ENCODE results near the gene CDC42SE2.
"Not testable (repeated sequence)": the region's sequence is repeated elsewhere in the genome, so short reads cannot be mapped to it uniquely, and the experiment has no call there.

Gene CDC42SE2

DNA sequence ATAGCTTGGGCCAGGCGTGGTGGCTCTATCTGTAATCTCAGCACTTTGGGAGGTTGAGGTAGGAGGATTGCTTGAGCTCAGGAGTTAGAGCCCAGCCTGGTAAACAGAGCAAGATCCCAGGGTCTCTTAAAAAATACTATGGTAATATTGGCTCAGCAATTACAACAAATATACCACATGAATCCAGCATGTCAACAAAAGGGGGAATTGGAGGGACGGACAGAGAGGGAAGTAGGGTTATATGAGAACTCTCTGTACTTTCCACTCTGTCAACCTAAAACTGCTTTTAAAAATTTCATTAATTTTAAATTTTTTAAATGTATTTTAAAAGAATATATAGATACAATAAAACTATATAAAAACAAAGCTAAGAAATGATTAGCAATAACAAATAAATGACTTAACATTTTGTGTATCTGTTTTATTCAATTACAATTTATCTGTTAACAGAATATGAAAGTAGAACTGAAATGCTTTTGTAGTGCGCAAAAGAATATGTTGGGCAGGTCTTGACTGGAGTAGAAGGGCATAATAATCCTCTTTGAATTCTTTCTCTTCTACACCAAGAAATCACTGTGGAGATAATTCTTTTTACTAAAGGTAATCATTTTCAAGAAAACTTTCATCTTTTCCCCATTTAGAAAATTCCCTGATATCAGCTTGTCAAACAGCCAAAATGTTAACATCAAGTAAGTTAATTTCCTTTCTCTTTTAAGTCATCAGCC, 12.9 kb upstream of the CDC42SE2 start:
- DNase-seq (ENCODE audit: low read depth) = no peak

DNA sequence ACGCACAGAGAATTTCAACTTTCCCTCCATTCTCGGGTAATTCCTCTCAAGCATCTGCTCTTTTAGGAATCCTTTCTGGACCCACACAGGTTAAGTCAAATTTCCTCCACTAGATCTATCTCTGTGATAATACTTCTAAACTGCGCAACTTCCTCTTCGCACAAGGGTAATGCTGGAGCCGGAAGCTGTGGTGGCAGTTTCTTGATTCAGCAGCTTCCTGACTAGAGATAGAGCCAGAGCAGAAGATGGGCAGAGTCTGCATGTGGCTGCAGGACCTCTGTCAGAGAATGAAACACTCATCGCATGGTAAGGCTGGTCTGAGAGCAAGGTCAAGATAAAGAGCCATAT, 11.1 kb upstream of the CDC42SE2 start:
- DNase-seq (ENCODE audit: low read depth) = no peak

DNA sequence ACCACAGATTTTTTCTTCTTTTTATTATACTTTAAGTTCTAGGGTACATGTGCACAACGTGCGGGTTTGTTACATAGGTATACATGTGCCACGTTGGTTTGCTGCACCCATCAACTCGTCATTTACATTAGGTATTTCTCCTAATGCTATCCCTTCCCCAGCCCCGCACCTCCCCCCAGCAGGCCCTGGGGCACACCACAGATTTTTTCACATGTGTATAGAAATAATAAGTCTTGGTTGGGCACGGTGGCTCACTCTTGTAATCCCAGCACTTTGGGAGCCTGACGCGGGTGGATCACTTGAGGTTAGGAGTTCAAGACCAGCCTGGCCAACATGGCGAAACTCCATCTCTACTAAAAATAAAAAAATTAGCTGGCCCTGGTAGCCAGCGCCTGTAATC, 9.8 kb upstream of the CDC42SE2 start:
- DNase-seq (ENCODE audit: low read depth) = not testable (repeated sequence)

DNA sequence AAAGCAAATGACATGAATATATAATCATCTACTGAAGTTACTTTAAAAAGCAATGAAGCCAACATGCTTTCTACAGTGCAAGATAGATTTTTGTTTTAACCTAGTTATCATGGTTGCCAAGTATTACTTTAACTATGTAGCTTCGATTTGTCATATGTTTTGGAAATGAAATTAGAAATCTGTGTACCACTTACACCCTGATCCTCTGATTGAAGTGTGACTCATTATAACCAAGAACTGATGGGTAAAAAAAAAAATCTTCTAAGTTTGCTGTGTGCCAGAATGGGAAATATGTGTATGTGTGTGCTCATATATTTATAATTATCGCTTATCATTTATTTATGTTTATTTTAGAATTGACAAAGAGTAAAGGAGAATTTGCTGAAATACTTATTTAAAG, 9.1 kb upstream of the CDC42SE2 start:
- no peak for DNase-seq (ENCODE audit: low read depth)

DNA sequence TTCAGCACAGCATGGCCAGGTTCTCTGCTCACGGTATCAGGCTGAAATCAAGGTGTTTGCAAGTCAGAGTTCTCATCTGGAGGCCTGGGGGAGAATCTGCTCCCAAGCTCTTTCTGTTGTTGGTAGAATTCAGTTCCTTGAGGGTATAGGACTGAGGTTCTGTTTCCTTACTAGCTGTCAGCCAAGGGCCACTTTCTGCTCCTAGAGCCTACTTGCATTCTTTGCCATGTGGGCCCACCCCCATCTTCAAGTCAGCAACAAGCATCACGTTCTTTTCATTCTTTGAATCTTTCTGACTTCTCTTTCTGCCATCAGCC, 7.4 kb upstream of the CDC42SE2 start:
- DNase-seq (ENCODE audit: low read depth) = no peak

DNA sequence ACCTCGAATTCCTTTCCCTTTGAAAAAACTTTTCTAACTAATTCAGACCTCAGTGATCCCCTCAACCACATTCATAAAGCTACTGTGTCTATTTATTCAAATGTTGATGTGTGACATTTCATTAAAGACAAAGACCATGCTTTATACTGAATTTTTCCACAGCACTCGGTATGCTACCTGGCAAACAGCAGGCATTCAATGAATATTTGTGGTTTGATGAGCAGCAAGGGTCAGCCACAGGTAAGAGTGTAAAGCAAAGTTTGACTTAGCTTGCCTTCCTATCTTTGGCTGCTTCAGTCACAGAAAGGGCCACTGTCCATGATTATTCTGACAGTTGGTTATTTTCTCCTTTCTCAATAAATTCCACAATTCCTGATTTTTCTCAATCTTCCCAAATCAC, 5.1 kb upstream of the CDC42SE2 start:
- no peak for DNase-seq (ENCODE audit: low read depth)

DNA sequence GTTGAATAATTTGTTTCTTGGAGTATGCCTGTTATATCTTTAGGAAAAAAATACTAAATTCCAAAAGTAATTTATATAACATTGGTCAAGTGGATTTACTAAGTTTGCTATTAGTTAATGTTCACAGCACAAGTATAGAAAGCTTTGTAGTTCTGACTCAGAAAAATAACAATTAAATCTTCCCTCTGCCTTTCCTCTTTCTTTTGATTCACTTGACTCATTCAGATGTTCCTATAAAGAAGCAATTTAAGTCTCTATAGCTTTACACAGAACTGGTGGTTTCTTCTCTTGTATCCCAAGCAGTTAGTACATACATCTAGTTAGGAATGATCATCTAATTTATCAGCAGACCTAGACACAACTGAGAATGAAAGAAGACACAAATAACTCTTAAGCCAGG, 4.5 kb upstream of the CDC42SE2 start:
- DNase-seq (ENCODE audit: low read depth) = no peak

DNA sequence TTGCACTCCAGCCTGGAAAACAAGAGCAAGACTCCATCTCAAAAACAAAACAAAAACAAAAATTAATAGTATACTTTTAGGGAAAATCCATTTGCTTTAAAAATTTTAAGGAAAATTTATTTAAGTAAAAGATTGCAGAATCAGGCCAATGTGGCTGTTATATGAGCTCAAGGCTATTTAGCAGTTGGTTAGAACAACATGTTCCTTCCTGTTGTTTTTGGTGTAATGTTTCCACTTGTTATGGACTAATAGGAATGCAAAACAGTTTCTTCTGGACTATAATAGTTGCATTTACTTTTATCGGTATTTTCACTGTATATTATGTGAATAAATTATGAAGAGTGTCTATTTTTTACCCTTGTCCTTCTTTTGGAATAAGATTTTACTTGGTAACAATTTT, 3.0 kb upstream of the CDC42SE2 start:
- no peak for DNase-seq (ENCODE audit: low read depth)

DNA sequence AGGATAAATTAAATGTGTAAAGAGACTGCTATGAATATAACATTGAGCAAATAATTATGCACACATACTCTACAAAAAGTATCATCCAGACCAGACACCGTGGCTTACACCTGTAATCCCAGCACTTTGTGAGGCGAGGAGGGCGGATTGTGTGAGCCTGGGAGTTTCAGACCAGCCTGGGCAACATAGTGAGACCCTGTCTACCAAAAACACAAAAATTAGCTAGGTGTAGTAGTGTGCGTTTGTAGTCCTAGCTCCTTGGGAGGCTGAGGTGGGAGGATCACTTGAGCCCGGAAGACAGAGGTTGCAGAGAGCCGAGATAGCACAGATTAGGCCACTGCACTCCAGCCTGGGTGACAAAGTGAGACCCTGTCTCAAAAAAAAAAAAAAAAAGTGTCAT, 2.4 kb upstream of the CDC42SE2 start:
- no peak for DNase-seq (ENCODE audit: low read depth)

DNA sequence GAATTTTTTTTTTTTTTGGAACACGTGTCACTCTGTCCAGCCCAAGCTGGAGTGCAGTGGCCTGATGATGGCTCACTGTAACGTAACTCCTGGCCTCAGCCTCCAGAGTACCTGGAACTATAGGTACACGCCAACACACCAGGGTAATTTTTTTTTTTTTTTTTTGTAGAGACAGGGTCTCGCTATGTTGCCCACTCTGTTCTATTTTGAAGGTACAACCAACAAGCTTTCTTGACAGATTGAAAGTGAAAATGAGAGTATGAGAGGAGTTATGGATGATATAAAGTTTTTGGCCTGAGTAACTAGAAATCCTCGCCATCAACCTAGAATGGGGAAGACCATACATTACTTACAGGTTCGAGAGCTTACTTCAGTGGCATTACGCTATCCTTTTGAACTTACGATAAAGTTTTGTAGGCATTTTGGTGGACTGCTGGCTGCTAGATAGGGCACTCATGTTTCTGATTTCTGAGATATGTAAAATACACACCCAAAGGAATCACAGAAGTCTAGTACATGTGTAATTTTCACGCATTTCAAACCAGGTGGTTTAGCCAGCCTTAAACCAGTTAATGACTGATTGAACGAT, 806 bp upstream of the CDC42SE2 start:
- no peak for DNase-seq (ENCODE audit: low read depth)

DNA sequence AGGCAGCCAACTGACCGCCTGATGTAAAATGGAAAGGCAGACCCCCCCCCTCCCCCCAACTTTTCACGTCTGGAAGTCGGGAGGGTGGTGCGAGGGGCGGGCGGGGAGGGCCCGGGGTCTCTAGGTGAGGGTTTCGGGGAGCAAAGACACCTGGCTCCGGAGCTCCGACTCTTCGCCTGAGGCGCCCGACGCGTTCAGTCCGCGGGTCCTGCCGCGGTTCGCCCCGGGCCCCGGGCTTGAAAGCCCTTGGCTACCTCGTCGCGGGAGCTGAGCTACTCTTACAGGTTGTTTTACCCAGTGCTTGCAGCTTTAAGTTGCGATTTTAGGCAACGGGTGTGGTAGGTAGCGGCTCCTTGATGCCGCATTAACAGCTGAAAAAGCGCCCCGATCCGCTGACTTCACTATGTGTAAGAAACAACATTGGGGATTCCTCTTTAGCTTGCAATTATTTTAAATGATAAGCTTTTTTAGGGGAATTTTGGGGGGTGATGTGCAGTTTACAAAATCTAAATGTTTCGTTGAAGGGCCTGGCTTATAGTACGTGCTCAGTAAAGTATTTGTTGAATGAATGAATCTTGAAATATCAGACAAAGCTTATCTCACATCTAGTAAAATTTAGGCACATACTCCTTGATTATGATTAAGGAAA, 722 bp downstream of the CDC42SE2 start:
- DNase-seq (ENCODE audit: low read depth) = no peak

DNA sequence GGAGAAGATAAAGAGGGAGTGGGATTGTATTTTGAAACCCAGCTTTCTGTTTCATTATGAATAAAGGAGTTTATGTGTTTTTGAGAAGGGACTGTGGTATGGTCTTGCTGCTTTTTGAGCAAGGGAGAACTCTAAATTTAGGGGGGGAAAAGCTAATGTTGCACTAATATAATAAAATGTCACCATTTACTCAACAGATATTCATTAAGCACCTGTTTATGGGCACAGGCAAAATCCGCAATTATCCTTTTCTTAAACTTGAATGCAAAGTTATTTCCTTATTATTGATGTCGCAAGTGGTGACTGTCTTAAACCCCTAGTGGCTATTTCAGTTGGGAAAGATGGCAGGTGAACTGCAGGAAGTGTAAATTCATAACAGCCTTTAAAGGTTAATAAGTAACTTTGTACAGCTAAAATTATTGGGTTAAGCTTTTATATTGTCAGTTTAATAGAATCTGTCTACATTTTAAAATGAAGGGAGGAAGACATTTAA, 1.5 kb downstream of the CDC42SE2 start:
- no peak for DNase-seq (ENCODE audit: low read depth)

DNA sequence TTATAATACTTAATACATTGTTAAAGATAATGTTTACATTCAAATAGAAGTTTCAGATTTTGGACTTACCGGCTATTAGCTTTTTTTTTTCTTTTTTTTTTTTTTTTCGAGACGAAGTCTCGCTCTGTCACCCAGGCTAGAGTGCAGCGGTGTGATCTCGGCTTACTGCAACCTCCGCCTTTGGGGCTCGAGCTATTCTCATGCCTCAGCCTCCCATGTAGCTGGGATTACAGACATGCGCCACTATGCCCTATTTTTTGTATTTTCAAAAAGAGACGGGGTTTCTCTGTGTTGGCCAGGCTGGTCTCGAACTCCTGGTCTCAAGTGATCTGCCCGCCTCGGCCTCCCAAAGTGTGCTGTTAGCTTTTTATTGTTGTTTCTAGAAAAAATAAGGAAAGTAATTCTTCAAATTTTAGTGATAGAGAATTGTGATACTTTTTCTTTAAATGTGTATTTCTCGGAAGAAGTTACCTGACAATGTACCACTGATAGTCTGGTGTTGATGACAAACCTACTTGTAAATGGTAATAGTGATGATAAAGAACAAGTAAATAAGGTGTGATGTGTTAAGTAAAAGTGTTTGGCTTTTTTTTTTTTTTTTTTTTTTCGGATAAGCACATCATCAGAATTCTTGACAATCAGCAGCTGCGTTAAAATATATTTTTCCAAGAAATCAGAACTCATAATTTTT, 2.7 kb downstream of the CDC42SE2 start:
- no peak for DNase-seq (ENCODE audit: low read depth)

DNA sequence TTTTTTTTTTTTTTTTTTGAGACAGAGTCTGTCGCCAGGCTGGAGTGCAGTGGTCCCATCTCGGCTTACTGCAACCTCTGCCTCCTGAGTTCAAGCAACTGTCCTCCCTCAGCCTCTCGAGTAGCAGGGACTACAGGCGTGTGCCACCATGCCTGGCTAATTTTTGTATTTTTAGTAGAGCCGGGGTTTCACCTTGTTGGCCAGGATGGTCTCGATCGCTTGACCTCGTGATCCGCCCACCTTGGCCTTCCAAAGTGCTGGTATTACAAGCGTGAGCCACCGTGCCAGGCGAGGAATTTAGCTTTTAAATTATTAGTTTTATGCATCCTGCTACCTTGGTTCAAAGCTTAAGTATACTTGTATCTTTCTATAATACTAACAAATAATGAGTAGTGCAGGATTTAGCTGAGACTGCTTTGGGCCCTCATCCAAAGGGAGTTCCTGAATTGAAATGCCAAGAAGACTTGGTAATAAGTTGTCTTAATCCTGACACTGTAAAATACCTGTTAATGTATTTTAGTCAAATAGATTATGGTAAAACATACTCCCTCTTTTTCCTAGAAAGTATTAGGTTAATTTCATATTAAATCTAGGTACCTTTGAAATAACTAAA, 5.0 kb downstream of the CDC42SE2 start:
- no peak for DNase-seq (ENCODE audit: low read depth)

DNA sequence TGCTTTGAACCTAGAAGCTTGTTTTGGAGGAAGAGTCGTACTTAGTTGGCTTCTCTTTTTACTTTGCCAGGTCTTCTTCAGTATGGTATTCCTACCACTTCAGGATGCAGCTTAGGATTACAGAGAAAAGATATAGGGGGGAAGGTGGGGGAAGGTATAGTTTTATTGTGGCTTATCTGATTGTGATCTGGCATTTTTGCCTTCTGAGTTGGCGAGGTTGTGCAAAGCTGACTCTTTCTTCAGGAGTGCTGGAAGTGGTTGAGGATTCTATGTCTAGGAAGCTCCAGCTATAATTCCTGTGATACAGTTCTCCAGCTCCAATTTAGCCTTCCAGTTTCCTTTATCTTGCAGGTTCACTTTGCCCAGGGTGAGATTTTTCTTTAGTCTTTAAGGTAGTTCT, 7.0 kb downstream of the CDC42SE2 start:
- no peak for DNase-seq (ENCODE audit: low read depth)

DNA sequence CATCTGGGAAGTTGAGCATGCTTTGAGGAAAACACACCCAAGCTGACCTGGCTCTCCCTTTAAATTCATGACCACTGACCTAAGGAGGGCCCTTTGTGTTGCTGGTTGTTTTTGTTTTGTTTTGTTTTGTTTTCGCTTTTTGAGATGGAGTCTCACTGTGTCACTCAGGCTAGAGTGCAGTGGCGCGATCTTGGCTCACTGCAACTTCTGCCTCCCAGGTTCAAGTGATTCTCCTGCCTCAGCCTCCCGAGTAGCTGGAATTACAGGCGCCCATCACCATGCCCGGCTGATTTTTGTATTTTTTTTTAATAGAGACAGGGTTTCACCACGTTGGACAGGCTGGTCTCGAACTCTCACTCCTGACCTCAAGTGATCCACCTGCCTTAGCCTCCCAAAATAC, 8.0 kb downstream of the CDC42SE2 start:
- not testable (repeated sequence) for DNase-seq (ENCODE audit: low read depth)

DNA sequence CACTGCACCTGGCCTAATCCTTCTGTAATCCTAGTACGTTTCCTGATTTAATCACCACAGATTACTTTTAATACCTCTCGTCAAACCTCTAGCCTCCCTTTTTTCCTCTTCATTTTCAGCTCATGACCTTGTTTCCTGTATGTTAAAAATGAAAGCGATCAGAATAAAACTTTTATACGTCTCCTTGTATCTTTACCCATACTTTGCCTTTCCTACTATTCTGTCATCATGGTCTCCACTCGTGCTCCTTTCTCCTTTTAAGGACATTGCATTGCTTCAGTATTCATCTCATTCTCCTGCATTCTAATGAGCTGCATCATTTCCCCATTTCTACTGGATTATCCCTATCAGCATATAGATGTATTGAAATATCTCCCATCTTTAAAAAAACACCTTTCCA, 8.5 kb downstream of the CDC42SE2 start:
- DNase-seq (ENCODE audit: low read depth) = no peak

DNA sequence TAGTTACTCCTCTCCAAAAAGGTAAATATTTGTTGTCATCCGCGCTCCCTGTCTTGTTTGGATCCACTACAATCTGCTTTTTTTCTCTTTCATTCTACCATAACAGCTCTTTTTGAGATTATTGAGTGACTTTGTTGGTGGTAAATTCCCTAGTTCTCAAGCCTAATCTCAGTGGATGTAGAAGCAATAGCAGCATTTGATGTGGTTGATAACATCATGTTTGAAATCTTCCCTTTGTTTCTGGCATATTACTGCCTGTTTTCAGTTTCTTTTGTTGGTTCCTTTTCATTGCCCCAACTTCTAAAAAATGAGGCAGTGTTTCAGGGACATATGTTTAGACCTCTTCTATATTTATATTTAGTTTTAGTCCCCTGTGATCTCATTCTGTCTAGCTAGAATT, 8.9 kb downstream of the CDC42SE2 start:
- no peak for DNase-seq (ENCODE audit: low read depth)

DNA sequence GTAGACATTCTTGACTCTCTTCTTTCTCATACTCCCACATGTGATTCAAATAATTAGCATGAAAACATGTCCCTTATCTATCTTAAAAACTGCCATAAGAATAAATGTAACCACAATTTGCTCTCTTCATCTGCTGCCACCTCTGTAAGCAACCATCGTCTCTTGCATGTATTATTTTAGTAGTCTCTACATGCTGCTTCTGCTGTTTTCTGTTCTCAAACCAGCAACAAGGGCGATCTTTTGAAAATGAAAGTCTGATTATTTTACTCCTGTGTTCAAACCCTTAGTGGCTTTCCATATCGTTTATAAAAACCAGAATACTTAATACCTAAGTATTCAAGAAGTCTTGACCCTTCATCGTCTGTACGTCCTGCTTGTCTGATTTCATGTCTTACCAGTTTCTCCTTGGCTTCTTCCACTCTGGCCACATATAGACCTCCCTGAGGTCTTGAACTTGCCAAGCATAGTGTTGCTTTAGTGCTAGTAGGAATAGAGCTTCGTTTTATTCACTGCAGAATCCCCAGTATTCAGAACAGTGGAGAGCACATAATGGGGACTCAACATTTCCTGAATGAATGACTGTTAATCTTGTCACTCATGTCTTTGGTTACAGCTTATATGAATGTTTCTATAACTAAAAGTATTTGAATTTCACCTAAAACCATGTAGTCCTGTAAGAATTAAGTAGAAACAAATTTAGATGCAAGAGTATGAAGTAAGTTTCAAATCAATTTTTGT, 10.6 kb downstream of the CDC42SE2 start:
- no peak for DNase-seq (ENCODE audit: low read depth)

DNA sequence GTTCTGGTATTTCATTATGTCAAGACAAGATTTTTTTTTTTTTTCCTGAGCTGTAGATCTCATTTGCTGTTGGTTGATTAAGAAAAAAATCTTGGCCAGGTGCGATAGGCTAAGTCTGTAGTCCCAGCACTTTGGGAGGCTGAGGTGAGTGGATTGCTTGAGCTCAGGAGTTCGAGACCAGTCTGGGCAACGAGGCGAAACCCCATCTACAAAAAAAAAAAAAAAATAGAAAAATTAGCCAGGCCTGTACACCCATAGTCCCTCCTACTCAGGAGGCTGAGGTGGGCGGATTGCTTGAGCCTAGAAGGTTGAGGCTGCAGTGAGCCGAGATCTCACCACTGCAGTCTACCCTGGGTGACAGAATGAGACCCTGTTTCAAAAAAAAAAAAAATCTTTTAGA, 12.2 kb downstream of the CDC42SE2 start:
- DNase-seq (ENCODE audit: low read depth) = no peak

DNA sequence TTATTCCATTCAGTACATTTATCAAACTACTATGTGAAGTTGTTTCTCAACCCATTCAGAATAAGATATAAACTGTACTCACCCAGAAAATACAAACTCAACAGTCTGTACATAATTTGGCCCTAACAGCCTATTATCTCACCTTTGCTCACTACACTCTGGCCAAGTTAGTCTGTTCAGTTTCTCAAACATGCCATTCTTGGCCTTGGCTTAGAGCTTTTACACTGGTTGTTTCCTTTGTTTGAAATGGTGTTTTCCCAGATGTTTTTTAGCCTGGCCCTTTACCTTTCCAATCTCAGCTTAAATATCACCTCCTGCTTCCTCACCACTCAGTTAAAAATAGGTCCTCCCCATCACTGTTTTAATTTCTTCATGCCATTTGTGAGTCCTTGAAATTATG, 13.6 kb downstream of the CDC42SE2 start:
- no peak for DNase-seq (ENCODE audit: low read depth)

All from stromal cell of bone marrow (primary cell).